Calu3 (cell line): ENCODE data around the gene GOLM1. TPM values are rescaled to one million over a fixed set of nuclear protein-coding genes. Genes with fewer than 3 reads are reported as not detected.

ENCODE experiments used
- BruUV-seq: library from RNA; stranded (reverse); fragments of 400-500 nt; replicated peaks from 2 replicates; lab custom pipeline; 2021; lab: Mats Ljungman, UMichigan
- CTCF ChIA-PET: fragments of 300-600 bp; sonication (Branson Sonifier 250); formaldehyde crosslinking; loops from one replicate; lab custom pipeline; 2022; ENCODE audit warnings: antibody characterized with exemption; lab: Charles Lee
- DNase-seq: peaks from one replicate; pipeline ENCODE4 v3.0.0; 2022
- H3K27ac Mint-ChIP-seq: one replicate; pipeline ENCODE4 v1.8.0; 2022; ENCODE audit warnings: mixed read lengths; ENCODE audit not compliant: unreplicated experiment
- H3K27me3 Mint-ChIP-seq: one replicate; pipeline ENCODE4 v1.8.0; 2022; ENCODE audit warnings: mixed read lengths; ENCODE audit not compliant: unreplicated experiment
- H3K36me3 Mint-ChIP-seq: one replicate; pipeline ENCODE4 v1.8.0; 2022; ENCODE audit warnings: mild to moderate bottlenecking, moderate library complexity, mixed read lengths; ENCODE audit not compliant: insufficient read depth, unreplicated experiment
- H3K4me1 Mint-ChIP-seq: one replicate; pipeline ENCODE4 v1.8.0; 2022; ENCODE audit warnings: mild to moderate bottlenecking, low read depth, mixed read lengths; ENCODE audit not compliant: unreplicated experiment
- H3K4me3 Mint-ChIP-seq: one replicate; pipeline ENCODE4 v1.8.0; 2022; ENCODE audit warnings: mild to moderate bottlenecking, low read depth, moderate library complexity, mixed read lengths; ENCODE audit not compliant: unreplicated experiment
- H3K9me3 Mint-ChIP-seq: one replicate; pipeline ENCODE4 v1.8.0; 2022; ENCODE audit warnings: low read depth, mixed read lengths; ENCODE audit not compliant: unreplicated experiment
- intact Hi-C: fragments of 100-400 bp; cut with micrococcal nuclease; formaldehyde crosslinking; loops from one replicate; pipeline ENCODE4 v1.10.0; 2022; ENCODE audit not compliant: unreplicated experiment
- total RNA-seq: library from RNA; stranded (reverse); gene quantifications from 2 replicates; pipeline ENCODE4 v1.2.3, GENCODE V29; 2022
- TF ChIP-seq, protein P1 (sequence below): fragments of 200-600 bp; IDR thresholded peaks from one replicate; pipeline ENCODE4 v1.8.0; 2022; ENCODE audit warnings: antibody characterized with exemption; ENCODE audit not compliant: unreplicated experiment

GOLM1 gene
- total RNA-seq, 1 experiment from 2014 or later, result 177 TPM

DNA sequence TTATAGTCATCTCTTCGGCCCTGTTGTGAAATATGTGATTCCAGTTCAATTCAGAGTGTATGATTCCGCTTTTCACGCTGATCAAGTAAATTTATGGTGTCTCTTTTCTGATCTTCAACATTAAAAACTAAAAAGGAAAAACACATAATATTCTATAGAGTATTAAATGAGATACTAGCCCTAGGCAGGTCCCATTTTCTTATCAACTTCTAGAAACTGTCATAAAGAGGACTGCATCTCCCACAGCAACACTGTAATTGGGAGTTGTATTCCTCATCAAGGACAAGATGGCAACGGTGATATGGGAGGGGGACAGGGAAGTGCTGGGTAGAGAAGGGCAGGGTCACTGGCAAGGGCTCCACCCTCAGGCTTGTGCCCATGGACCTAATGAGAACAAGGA lies 71.6 kb downstream of the GOLM1 start:
- H3K9me3 Mint-ChIP-seq, result no peaks in the 10 kb centered on the region
- H3K27ac Mint-ChIP-seq, result no peak overlapping the region
- H3K4me1 Mint-ChIP-seq, result no peaks in the 10 kb centered on the region
- TF ChIP-seq, protein P1, sequence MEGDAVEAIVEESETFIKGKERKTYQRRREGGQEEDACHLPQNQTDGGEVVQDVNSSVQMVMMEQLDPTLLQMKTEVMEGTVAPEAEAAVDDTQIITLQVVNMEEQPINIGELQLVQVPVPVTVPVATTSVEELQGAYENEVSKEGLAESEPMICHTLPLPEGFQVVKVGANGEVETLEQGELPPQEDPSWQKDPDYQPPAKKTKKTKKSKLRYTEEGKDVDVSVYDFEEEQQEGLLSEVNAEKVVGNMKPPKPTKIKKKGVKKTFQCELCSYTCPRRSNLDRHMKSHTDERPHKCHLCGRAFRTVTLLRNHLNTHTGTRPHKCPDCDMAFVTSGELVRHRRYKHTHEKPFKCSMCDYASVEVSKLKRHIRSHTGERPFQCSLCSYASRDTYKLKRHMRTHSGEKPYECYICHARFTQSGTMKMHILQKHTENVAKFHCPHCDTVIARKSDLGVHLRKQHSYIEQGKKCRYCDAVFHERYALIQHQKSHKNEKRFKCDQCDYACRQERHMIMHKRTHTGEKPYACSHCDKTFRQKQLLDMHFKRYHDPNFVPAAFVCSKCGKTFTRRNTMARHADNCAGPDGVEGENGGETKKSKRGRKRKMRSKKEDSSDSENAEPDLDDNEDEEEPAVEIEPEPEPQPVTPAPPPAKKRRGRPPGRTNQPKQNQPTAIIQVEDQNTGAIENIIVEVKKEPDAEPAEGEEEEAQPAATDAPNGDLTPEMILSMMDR, result no peak
- DNase-seq, result no peak
- BruUV-seq, result no TSS peak
- peaks cover 53% of the 10 kb centered on the region for H3K36me3 Mint-ChIP-seq
- intact Hi-C loops, result no loop called here
- CTCF ChIA-PET, result interaction anchor here (0.6 kb wide), 1 partner anchor 211 kb away, joined by 3 read pairs; no protein-coding TSS in a partner anchor
- H3K27me3 Mint-ChIP-seq, result no peaks in the 10 kb centered on the region
- no peak overlapping the region for H3K4me3 Mint-ChIP-seq

DNA sequence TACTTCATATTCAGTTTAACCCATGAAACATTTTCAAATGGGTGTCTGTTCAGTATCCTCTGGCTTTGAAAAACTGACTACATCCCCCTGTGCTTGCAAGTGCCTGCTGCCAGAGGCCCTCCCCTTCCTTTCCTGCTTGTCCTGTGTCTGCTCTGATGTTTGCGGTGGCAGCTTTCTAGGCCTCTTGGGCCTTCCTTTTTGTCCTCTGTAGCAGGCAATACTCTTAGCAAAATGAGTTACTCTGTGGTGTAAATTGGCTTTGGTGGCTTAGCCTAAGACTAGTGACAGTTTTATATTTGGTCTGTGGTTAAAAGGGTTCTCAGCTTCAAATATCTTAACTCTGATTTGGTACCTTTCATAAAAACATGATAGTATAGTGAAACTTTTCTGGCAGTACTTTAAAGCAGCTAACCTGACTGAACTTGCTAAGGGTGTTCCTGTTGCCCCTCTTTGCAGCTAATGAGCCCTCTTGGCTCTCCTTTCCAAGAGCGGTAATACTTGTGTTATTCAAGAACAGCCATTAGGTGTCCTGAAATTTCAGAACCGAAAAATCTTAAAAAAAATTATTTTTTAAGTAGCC lies 76.6 kb downstream of the GOLM1 start:
- H3K36me3 Mint-ChIP-seq, result peaks cover 45% of the 10 kb centered on the region
- no peaks in the 10 kb centered on the region for H3K9me3 Mint-ChIP-seq
- CTCF ChIA-PET, result no interaction called here
- intact Hi-C loops, result no loop called here
- DNase-seq, result no peak
- H3K4me1 Mint-ChIP-seq, result no peaks in the 10 kb centered on the region
- no peak overlapping the region for H3K27ac Mint-ChIP-seq
- no TSS peak for BruUV-seq
- TF ChIP-seq, protein P1, result no peak
- no peaks in the 10 kb centered on the region for H3K27me3 Mint-ChIP-seq
- H3K4me3 Mint-ChIP-seq, result no peak overlapping the region

DNA sequence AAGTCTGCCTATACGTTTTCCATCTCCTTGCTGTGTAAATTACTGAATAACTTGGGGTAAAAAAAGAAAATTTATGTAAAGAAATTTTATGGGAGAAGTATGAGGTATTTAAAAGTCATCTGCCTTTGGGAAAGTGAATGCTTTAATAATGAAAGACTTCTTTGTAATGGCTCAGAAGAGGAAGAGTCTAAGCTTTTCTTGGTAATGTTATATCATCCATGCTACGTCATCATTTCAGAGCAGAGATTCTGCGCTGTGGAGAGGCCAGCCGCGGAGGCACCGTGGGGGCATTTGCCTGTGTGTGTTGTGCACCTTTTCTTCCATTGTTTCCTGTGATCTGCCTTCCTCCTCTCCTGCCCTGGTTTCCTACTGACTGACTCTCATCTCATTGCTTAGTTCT lies 78.2 kb downstream of the GOLM1 start:
- CTCF ChIA-PET, result no interaction called here
- Mint-ChIP-seq H3K9me3 (no peaks in the 10 kb centered on the region), H3K27me3 (no peaks in the 10 kb centered on the region), H3K27ac (no peak overlapping the region), H3K4me3 (no peak overlapping the region), H3K4me1 (no peaks in the 10 kb centered on the region), H3K36me3 (peaks cover 38% of the 10 kb centered on the region)
- DNase-seq, result no peak
- TF ChIP-seq, protein P1, result no peak
- intact Hi-C loops, result no loop called here
- BruUV-seq, result no TSS peak

DNA sequence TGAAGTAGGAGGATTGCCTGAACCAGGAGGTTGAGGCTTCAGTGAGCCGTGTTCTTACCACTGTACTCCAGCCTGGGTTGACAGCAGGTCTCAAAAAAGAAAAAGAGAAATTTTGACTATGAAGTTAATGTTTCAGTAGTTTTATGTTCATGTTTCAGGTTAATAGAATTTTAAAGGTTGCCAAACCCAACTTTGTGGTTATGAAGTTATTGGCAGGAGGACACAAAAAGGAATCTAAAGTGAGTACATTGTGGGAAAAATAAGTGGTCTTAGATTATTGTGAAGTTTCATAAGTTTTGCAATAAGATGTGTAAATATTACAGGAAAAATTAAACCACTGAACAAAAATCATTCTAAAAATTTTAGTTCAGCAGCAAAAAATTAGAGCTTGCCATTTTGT lies 78.6 kb downstream of the GOLM1 start:
- H3K27me3 Mint-ChIP-seq, result no peaks in the 10 kb centered on the region
- BruUV-seq, result no TSS peak
- CTCF ChIA-PET, result no interaction called here
- TF ChIP-seq, protein P1, result no peak
- no peaks in the 10 kb centered on the region for H3K4me1 Mint-ChIP-seq
- peaks cover 35% of the 10 kb centered on the region for H3K36me3 Mint-ChIP-seq
- H3K27ac Mint-ChIP-seq, result no peak overlapping the region
- intact Hi-C loops, result no loop called here
- no peaks in the 10 kb centered on the region for H3K9me3 Mint-ChIP-seq
- no peak overlapping the region for H3K4me3 Mint-ChIP-seq
- no peak for DNase-seq
